Measurements from ENCODE around the gene ALDH1L1. TPM values are rescaled to one million over a fixed set of nuclear protein-coding genes. Genes with fewer than 3 reads are reported as not detected.

The ALDH1L1 gene
- total and polyA plus RNA-seq, 9 of the 15 experiments (the other 6 are each of a cell fraction or from before 2014, with no cell fraction given) = 0.06 to 1.9 (median 0.57) TPM; not detected in 1

DNA sequence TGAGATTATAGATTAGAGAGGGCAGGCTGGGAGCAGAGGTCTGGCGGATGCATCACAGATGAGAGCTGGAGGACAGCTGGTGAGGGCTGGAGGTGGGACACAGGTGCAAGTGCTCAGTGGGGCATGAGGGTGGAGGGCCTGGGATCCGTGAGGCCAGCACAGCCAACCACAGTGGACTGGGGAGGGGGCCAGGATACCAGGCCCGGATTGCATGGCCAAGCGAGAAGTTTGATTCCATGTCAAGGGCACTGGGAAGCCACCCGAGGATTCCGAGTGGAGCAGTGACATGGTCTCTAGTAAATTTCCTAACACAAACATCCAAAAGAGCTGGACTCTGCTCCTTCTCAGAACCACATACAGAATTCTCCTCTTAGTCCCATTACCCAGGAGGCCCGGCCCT, 52.5 kb downstream of the ALDH1L1 start:
- FAIRE-seq (no peak), DNase-seq (ENCODE audit: extremely low read depth in 1 of 4, low spot score in 3 of 4) (no peak), ATAC-seq (no peak)
- Histone ChIP-seq H3K79me2 (ENCODE audit: control insufficient read depth, insufficient read depth, low read length) (no peaks in the 10 kb centered on the region), H3K9ac (ENCODE audit: insufficient read depth in 1 of 2, low read depth in 2 of 2, low read length in 2 of 2) (no peak overlapping the region), H3K9me1 (ENCODE audit: control insufficient read depth, insufficient read depth, low read length) (no peaks in the 10 kb centered on the region), H3K4me3 (no peak overlapping the region), H3K4me1 (replicated peaks in 1 of 2; ENCODE audit: control insufficient read depth in 2 of 2, insufficient read depth in 2 of 2, low read length in 2 of 2) (no peaks in the 10 kb centered on the region), H4K20me1 (replicated peaks; ENCODE audit: control insufficient read depth, insufficient read depth, low read length) (0 out of 2 replicates have a peak, but pooled peaks cover under 1% of the 10 kb centered on the region), H3K4me2 (ENCODE audit: insufficient read depth, low read length) (no peak overlapping the region), H3K9me3 (replicated peaks; ENCODE audit: control insufficient read depth, insufficient read depth, low read depth, low read length) (no peaks in the 10 kb centered on the region), H2AFZ (ENCODE audit: low read depth, low read length) (no peak overlapping the region), H3K27me3 (ENCODE audit: control insufficient read depth in 2 of 2, insufficient read depth in 2 of 2, low read length in 2 of 2) (peaks cover 0 to 29% of the 10 kb centered on the region in 2 experiments; a peak in 2 of 5 replicates), H3K36me3 (ENCODE audit: control insufficient read depth, insufficient read depth, low read length) (no peaks in the 10 kb centered on the region), H3K27ac (ENCODE audit: extremely low read depth, low read depth, low read length) (no peak overlapping the region)
- ChIA-PET POLR2A (no interaction called here), CTCF (ENCODE audit: low intra/inter-chr PET ratio) (no interaction called here)
- intact Hi-C loops (cut with micrococcal nuclease) (no loop called here), in situ Hi-C loops (cut with MboI) (loop anchor here (25.0 kb wide), 1 partner anchor 259 kb away; the partner anchor contains the start of gene CFAP100)
- TF ChIP-seq SNRNP70 (optimal IDR thresholded peaks at IDR 0.05; ENCODE audit: low read depth, low read length) (no peak), ETV6 (IDR thresholded peaks at IDR 0.05; ENCODE audit: borderline replicate concordance in 1 of 2, low read depth in 2 of 2, low read length in 1 of 2) (no peak), ETV6 (CRISPR knock-in tag; IDR thresholded peaks at IDR 0.05; ENCODE audit: borderline replicate concordance) (no peak), IRF9 (tag; IDR thresholded peaks at IDR 0.05) (no peak), NR3C1 (CRISPR knock-in tag; IDR thresholded peaks at IDR 0.05) (no peak), PTTG1 (tag; IDR thresholded peaks at IDR 0.05; ENCODE audit: low read depth) (no peak), SIX5 (IDR thresholded peaks at IDR 0.05; ENCODE audit: borderline replicate concordance in 1 of 2, insufficient read depth in 1 of 2, low read depth in 1 of 2, low read length in 2 of 2) (no peak), BACH1 (tag; IDR thresholded peaks at IDR 0.05) (no peak), MXI1 (IDR thresholded peaks at IDR 0.05; ENCODE audit: low read depth, low read length) (no peak), SRSF7 (optimal IDR thresholded peaks at IDR 0.05; ENCODE audit: low read depth, low read length) (no peak), HDAC2 (IDR thresholded peaks at IDR 0.05) (no peak), GABPA (tag; conservative IDR thresholded peaks at IDR 0.05; ENCODE audit: low read depth) (no peak), DPF2 (IDR thresholded peaks at IDR 0.05) (no peak), NR2C1 (IDR thresholded peaks at IDR 0.05) (no peak), NR2C1 (tag; IDR thresholded peaks at IDR 0.05) (no peak), HMG20A (CRISPR knock-in tag; conservative IDR thresholded peaks at IDR 0.05) (no peak)
- TF ChIP-seq, protein P1, sequence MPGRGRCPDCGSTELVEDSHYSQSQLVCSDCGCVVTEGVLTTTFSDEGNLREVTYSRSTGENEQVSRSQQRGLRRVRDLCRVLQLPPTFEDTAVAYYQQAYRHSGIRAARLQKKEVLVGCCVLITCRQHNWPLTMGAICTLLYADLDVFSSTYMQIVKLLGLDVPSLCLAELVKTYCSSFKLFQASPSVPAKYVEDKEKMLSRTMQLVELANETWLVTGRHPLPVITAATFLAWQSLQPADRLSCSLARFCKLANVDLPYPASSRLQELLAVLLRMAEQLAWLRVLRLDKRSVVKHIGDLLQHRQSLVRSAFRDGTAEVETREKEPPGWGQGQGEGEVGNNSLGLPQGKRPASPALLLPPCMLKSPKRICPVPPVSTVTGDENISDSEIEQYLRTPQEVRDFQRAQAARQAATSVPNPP (IDR thresholded peaks at IDR 0.05; ENCODE audit: borderline replicate concordance, insufficient read depth, insufficient read length) = no peak
- TF ChIP-seq, protein P2, sequence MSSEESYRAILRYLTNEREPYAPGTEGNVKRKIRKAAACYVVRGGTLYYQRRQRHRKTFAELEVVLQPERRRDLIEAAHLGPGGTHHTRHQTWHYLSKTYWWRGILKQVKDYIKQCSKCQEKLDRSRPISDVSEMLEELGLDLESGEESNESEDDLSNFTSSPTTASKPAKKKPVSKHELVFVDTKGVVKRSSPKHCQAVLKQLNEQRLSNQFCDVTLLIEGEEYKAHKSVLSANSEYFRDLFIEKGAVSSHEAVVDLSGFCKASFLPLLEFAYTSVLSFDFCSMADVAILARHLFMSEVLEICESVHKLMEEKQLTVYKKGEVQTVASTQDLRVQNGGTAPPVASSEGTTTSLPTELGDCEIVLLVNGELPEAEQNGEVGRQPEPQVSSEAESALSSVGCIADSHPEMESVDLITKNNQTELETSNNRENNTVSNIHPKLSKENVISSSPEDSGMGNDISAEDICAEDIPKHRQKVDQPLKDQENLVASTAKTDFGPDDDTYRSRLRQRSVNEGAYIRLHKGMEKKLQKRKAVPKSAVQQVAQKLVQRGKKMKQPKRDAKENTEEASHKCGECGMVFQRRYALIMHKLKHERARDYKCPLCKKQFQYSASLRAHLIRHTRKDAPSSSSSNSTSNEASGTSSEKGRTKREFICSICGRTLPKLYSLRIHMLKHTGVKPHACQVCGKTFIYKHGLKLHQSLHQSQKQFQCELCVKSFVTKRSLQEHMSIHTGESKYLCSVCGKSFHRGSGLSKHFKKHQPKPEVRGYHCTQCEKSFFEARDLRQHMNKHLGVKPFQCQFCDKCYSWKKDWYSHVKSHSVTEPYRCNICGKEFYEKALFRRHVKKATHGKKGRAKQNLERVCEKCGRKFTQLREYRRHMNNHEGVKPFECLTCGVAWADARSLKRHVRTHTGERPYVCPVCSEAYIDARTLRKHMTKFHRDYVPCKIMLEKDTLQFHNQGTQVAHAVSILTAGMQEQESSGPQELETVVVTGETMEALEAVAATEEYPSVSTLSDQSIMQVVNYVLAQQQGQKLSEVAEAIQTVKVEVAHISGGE (CRISPR knock-in tag; IDR thresholded peaks at IDR 0.05) = no peak
- BruUV-seq (replicated peaks) = no TSS peak
- 0% methylated on average over 6 of the region's 7 CpGs for WGBS (ENCODE audit: insufficient coverage, low coverage, missing lambda C conversion rate)
